PC-9 (cell line): ENCODE data around the gene RAB11FIP5. TPM values are rescaled to one million over a fixed set of nuclear protein-coding genes. Genes with fewer than 3 reads are reported as not detected.

ENCODE experiments used
- BruUV-seq: library from RNA; stranded (reverse); fragments of 400-500 nt; replicated peaks from 2 replicates; lab custom pipeline; 2021; lab: Mats Ljungman, UMichigan
- CTCF ChIA-PET: fragments of 300-600 bp; sonication (Branson Sonifier 250); formaldehyde crosslinking; loops from one replicate; lab custom pipeline; 2022; ENCODE audit warnings: antibody characterized with exemption; lab: Charles Lee
- POLR2A ChIA-PET: fragments of 300-600 bp; sonication (Branson Sonifier 250); formaldehyde crosslinking; loops from one replicate; lab custom pipeline; 2022; ENCODE audit warnings: antibody characterized with exemption; ENCODE audit not compliant: unreplicated experiment; lab: Charles Lee
- DNase-seq, 2 experiments: peaks; one replicate each; pipeline versions ENCODE4 v3.0.0 to v3.0.0-alpha.2; 2015 to 2022; ENCODE audit warnings: mixed read lengths in 1 of 2
- H2AFZ ChIP-seq: fragments of 200-600 bp; sonication (generic); 2 replicates; pipeline ENCODE4 v1.8.1; 2017; ENCODE audit warnings: antibody characterized with exemption
- H3F3A ChIP-seq: fragments of 200-600 bp; sonication (generic); 2 replicates; pipeline ENCODE4 v1.8.1; 2017; ENCODE audit warnings: antibody characterized with exemption, mild to moderate bottlenecking, low read depth; ENCODE audit not compliant: insufficient read depth
- H3K27ac ChIP-seq: fragments of 200-600 bp; sonication (generic); 2 replicates; pipeline ENCODE4 v1.6.1; 2016; ENCODE audit warnings: mixed run types
- H3K27me3 ChIP-seq: fragments of 200-600 bp; sonication (generic); 2 replicates; pipeline ENCODE4 v1.6.1; 2016; ENCODE audit warnings: low read depth, mixed run types; ENCODE audit not compliant: insufficient read depth
- H3K36me3 ChIP-seq: fragments of 200-600 bp; sonication (generic); 2 replicates; pipeline ENCODE4 v1.6.1; 2016; ENCODE audit warnings: low read depth, mixed run types
- H3K4me1 ChIP-seq: fragments of 200-600 bp; sonication (generic); replicated peaks from 2 replicates; pipeline ENCODE4 v1.6.1; 2016; ENCODE audit warnings: mixed run types; ENCODE audit not compliant: insufficient read depth
- H3K4me2 ChIP-seq: fragments of 200-600 bp; sonication (generic); 2 replicates; pipeline ENCODE4 v1.6.1; 2017; ENCODE audit warnings: mixed run types
- H3K4me3 ChIP-seq: fragments of 200-600 bp; sonication (generic); 2 replicates; pipeline ENCODE4 v1.6.1; 2016; ENCODE audit warnings: mixed run types
- H3K79me2 ChIP-seq: fragments of 200-600 bp; sonication (generic); 2 replicates; pipeline ENCODE4 v1.6.1; 2017; ENCODE audit warnings: low read depth, mixed run types
- H3K9me2 ChIP-seq: fragments of 200-600 bp; sonication (generic); 2 replicates; pipeline ENCODE4 v1.8.1; 2017; ENCODE audit warnings: mild to moderate bottlenecking; ENCODE audit not compliant: insufficient read depth
- H3K9me3 ChIP-seq: fragments of 200-600 bp; sonication (generic); 2 replicates; pipeline ENCODE4 v1.8.1; 2016; ENCODE audit warnings: low read depth; ENCODE audit not compliant: insufficient read depth
- H4K20me1 ChIP-seq: fragments of 200-600 bp; sonication (generic); 2 replicates; pipeline ENCODE4 v1.8.1; 2017; ENCODE audit not compliant: insufficient read depth
- EZH2 ChIP-seq: fragments of 200-600 bp; sonication (generic); IDR thresholded peaks from 2 replicates; pipeline ENCODE4 v1.8.0; 2017; ENCODE audit warnings: antibody characterized with exemption, low read depth
- intact Hi-C: fragments of 100-400 bp; cut with micrococcal nuclease; formaldehyde crosslinking; loops from one replicate; pipeline ENCODE4 v1.10.0; 2022; ENCODE audit not compliant: unreplicated experiment
- total RNA-seq: library from RNA; stranded (reverse); gene quantifications from 2 replicates; pipeline ENCODE4 v1.2.3, GENCODE V29; 2021
- TF ChIP-seq, protein P1 (sequence below): fragments of 200-600 bp; sonication (generic); conservative IDR thresholded peaks from 2 replicates; pipeline ENCODE4 v1.6.1; 2017; ENCODE audit warnings: mixed run types, antibody characterized with exemption, mild to moderate bottlenecking, moderate library complexity

The RAB11FIP5 gene
- total RNA-seq, 1 experiment from 2014 or later, result 25.0 TPM

GRCh38 chr2:73072416-73072815 lies 40.3 kb downstream of the RAB11FIP5 start:
- no TSS peak for BruUV-seq
- Histone ChIP-seq H3F3A (no peaks in the 10 kb centered on the region), H3K79me2 (peaks cover 20% of the 10 kb centered on the region), H3K9me3 (no peaks in the 10 kb centered on the region), H2AFZ (peak overlapping the region; percentile 96; the same call in 1 of the 2 replicates), H3K9me2 (no peaks in the 10 kb centered on the region), H4K20me1 (no peaks in the 10 kb centered on the region), H3K4me1 (peaks cover 11% of the 10 kb centered on the region), H3K36me3 (no peaks in the 10 kb centered on the region), H3K27ac (no peak overlapping the region), H3K4me2 (peak overlapping the region; percentile 81), H3K27me3 (no peaks in the 10 kb centered on the region), H3K4me3 (0 out of 2 replicates have a peak overlapping the region, but pooled peaks have one; percentile 99)
- ChIA-PET POLR2A (no interaction called here), CTCF (interaction anchor here (0.7 kb wide), 1 partner anchor 59 kb away, joined by 8 read pairs; no protein-coding TSS in a partner anchor)
- no peak for DNase-seq
- TF ChIP-seq, protein P1, sequence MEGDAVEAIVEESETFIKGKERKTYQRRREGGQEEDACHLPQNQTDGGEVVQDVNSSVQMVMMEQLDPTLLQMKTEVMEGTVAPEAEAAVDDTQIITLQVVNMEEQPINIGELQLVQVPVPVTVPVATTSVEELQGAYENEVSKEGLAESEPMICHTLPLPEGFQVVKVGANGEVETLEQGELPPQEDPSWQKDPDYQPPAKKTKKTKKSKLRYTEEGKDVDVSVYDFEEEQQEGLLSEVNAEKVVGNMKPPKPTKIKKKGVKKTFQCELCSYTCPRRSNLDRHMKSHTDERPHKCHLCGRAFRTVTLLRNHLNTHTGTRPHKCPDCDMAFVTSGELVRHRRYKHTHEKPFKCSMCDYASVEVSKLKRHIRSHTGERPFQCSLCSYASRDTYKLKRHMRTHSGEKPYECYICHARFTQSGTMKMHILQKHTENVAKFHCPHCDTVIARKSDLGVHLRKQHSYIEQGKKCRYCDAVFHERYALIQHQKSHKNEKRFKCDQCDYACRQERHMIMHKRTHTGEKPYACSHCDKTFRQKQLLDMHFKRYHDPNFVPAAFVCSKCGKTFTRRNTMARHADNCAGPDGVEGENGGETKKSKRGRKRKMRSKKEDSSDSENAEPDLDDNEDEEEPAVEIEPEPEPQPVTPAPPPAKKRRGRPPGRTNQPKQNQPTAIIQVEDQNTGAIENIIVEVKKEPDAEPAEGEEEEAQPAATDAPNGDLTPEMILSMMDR, result no peak
- TF ChIP-seq EZH2, result no peak
- intact Hi-C loops, result loop anchor here (5.0 kb wide), 1 partner anchor 80 kb away; no protein-coding TSS in a partner anchor

DNA sequence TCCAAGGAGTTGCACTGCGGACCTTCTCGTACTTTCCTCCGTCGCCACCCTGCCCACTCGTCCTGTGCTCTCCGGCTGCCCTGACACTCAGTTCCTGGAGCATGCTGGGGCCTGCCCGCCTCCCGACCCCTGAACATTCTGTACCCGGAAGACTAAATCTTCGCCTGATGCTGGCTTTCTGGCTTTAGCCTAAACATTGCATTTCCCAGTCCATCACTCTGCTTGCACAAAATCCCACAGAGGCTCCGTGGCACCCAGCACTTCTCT lies 40.7 kb downstream of the RAB11FIP5 start:
- intact Hi-C loops, result loop anchor here (5.0 kb wide), 1 partner anchor 80 kb away; no protein-coding TSS in a partner anchor
- no peaks in the 10 kb centered on the region for H3K9me3 ChIP-seq
- DNase-seq, result no peak
- H3K4me3 ChIP-seq, result peak overlapping the region; percentile 99
- H3K79me2 ChIP-seq, result peaks cover 21% of the 10 kb centered on the region
- no peak overlapping the region for H3K27ac ChIP-seq
- H2AFZ ChIP-seq, result peak overlapping the region; percentile 96; the same call in 1 of the 2 replicates
- no peaks in the 10 kb centered on the region for H4K20me1 ChIP-seq
- ChIA-PET CTCF (interaction anchor here (0.7 kb wide), 1 partner anchor 60 kb away, joined by 8 read pairs; no protein-coding TSS in a partner anchor), POLR2A (interaction anchor here (0.6 kb wide), 1 partner anchor 1081 kb away, joined by 3 read pairs; no protein-coding TSS in a partner anchor)
- no peaks in the 10 kb centered on the region for H3K36me3 ChIP-seq
- TF ChIP-seq, protein P1, result no peak
- TF ChIP-seq EZH2, result no peak
- H3K27me3 ChIP-seq, result no peaks in the 10 kb centered on the region
- peak overlapping the region; percentile 81 for H3K4me2 ChIP-seq
- H3K9me2 ChIP-seq, result no peaks in the 10 kb centered on the region
- no TSS peak for BruUV-seq
- peaks cover 11% of the 10 kb centered on the region for H3K4me1 ChIP-seq
- no peaks in the 10 kb centered on the region for H3F3A ChIP-seq

- Histone ChIP-seq H3K4me3 (peak within 1 kb of the TSS; percentile 99), H2AFZ (peak within 1 kb of the TSS; percentile 96), H4K20me1 (no peaks in the 10 kb centered on the region), H3K27me3 (no peaks in the 10 kb centered on the region), H3K4me1 (peaks cover 11% of the 10 kb centered on the region), H3K36me3 (no peaks in the 10 kb centered on the region), H3K9me2 (no peaks in the 10 kb centered on the region), H3K79me2 (peaks cover 26% of the 10 kb centered on the region), H3K9me3 (no peaks in the 10 kb centered on the region), H3F3A (no peaks in the 10 kb centered on the region), H3K4me2 (peak within 1 kb of the TSS; percentile 81), H3K27ac (peak within 1 kb of the TSS; percentile 43)
- CTCF ChIA-PET, result interaction anchor here (0.5 to 0.6 kb wide), 2 partner anchors 80 to 786 kb away, joined by 3 to 11 read pairs; no protein-coding TSS in a partner anchor
- peak; percentile 80 to 97 for DNase-seq
- intact Hi-C loops, result loop anchor here (5.0 kb wide), 1 partner anchor 79 kb away; no protein-coding TSS in a partner anchor
- POLR2A ChIA-PET, result interaction anchor here (0.6 to 0.7 kb wide), 2 partner anchors 162 to 1082 kb away, joined by 3 read pairs; partner anchors contain the start of gene PRADC1
- TSS peak; percentile 45 for BruUV-seq
- TF ChIP-seq EZH2, result no peak
- TF ChIP-seq, protein P1, result peak; percentile 18; the same call in 1 of the 2 replicates
Measured at GRCh38 chr2:73071360-73072128, 41.2 kb downstream of the RAB11FIP5 start, which contains the start of gene SFXN5. SFXN5 (minus strand) TSS chr2:73071712; CDS start chr2:73071705, 7 bp downstream.
